ENCODE measurements around the gene SLC28A1.

The SLC28A1 gene

GRCh38 chr15:84955089-84955848 is 70.8 kb downstream of the SLC28A1 start:
- in situ Hi-C loops (cut with MboI; ENCODE audit: low pct_unique_long_range_greater_than_20kb, low sequenced_read_pairs, unreplicated experiment): loop anchor here (25.0 kb wide), 1 partner anchor 182 kb away; no protein-coding TSS in a partner anchor
- TF ChIP-seq CTCF (IDR thresholded peaks at IDR 0.05; ENCODE audit: extremely low read depth, insufficient read depth, missing control alignments): peak; percentile 72
- peak; percentile 45 for DNase-seq (ENCODE audit: low spot score)

GRCh38 chr15:84956199-84956598 is 71.7 kb downstream of the SLC28A1 start:
- no peak for DNase-seq (ENCODE audit: low spot score)
- TF ChIP-seq CTCF (IDR thresholded peaks at IDR 0.05; ENCODE audit: extremely low read depth, insufficient read depth, missing control alignments): no peak
- in situ Hi-C loops (cut with MboI; ENCODE audit: low pct_unique_long_range_greater_than_20kb, low sequenced_read_pairs, unreplicated experiment): loop anchor here (25.0 kb wide), 1 partner anchor 181 kb away; no protein-coding TSS in a partner anchor

DNA sequence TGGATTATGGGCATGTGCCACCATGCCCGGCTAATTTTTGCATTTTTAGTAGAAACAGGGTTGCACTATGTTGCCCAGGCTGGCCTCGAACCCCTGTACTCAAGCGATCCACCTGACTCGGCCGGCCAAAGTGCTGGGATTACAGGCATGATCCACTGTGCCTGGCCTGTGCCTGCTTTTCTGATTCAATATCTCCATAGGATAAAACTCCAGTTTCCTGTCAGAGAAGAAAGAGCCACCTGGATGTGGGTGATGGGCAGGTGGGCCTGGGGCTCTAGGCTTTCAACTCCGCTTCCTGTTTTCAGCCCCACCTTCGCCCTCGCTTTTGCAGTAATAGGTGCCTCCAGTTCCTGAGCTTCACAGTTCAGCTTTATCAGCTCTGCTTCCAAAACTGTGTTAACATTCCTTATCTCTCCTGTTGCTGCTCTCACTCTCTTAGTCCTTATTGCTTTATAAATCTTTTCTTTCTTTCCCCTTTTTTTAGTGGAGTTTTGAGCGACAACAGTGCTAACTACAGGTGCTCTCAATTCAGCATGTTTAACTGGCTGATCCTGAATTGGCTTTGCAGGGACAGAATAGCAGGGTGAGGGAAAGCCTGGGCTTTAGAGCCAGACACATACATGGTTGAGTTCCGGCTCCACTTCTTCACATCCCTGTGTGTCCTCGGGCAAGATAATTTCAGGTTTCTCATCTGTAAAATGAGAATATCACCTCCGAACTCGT is 76.1 kb downstream of the SLC28A1 start:
- DNase-seq (ENCODE audit: low spot score): no peak
- in situ Hi-C loops (cut with MboI; ENCODE audit: low pct_unique_long_range_greater_than_20kb, low sequenced_read_pairs, unreplicated experiment): loop anchor here (25.0 kb wide), 1 partner anchor 177 kb away; no protein-coding TSS in a partner anchor
- TF ChIP-seq CTCF (IDR thresholded peaks at IDR 0.05; ENCODE audit: extremely low read depth, insufficient read depth, missing control alignments): no peak

DNA sequence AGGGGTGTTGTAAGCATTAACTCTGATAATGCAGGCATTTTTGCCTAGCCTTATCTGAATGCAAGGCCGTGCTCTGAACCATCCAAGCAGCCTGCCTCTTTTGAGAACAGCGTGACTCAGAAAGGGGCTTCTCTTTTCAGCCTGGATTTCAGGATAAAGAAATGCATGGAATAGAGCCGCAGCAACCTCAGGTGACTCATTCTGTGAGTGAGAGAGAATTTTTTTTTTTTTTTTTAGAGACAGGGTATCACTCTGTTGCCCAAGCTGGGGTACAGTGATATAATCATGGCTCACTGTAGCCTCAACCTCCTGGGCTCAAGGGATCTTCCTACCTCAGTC is 76.6 kb downstream of the SLC28A1 start:
- in situ Hi-C loops (cut with MboI; ENCODE audit: low pct_unique_long_range_greater_than_20kb, low sequenced_read_pairs, unreplicated experiment): loop anchor here (25.0 kb wide), 1 partner anchor 176 kb away; no protein-coding TSS in a partner anchor
- no peak for DNase-seq (ENCODE audit: low spot score)
- TF ChIP-seq CTCF (IDR thresholded peaks at IDR 0.05; ENCODE audit: extremely low read depth, insufficient read depth, missing control alignments): no peak

DNA sequence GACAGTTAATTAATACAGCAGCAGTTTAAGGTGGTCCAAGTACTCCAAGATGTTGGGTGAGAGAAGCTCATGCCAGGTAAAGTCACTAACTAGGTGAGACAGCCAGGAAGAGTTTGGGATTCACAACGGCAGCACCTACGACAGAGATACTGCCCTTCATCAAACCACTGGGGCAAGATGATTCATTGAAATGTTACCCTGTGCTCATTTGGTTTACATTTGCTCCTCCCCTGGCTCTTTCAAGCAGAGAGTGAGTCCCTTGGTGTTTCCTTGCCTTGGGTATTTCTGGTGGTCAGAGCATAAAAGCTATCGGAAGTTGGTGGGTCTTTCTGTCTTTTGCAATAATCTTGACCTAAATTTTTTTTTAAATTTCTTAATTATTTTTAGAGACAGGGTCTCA is 77.2 kb downstream of the SLC28A1 start:
- in situ Hi-C loops (cut with MboI; ENCODE audit: low pct_unique_long_range_greater_than_20kb, low sequenced_read_pairs, unreplicated experiment): loop anchor here (25.0 kb wide), 1 partner anchor 176 kb away; no protein-coding TSS in a partner anchor
- TF ChIP-seq CTCF (IDR thresholded peaks at IDR 0.05; ENCODE audit: extremely low read depth, insufficient read depth, missing control alignments): no peak

GRCh38 chr15:84962955-84963354 is 78.5 kb downstream of the SLC28A1 start:
- TF ChIP-seq CTCF (IDR thresholded peaks at IDR 0.05; ENCODE audit: extremely low read depth, insufficient read depth, missing control alignments): no peak
- no peak for DNase-seq (ENCODE audit: low spot score)
- in situ Hi-C loops (cut with MboI; ENCODE audit: low pct_unique_long_range_greater_than_20kb, low sequenced_read_pairs, unreplicated experiment): loop anchor here (25.0 kb wide), 1 partner anchor 174 kb away; no protein-coding TSS in a partner anchor

More for the DNA sequence above, 77.2 kb downstream of the SLC28A1 start:
- no peak for DNase-seq (ENCODE audit: low spot score)
